B cell (primary cell): ENCODE data around the gene TXLNA. TPM values are rescaled to one million over a fixed set of nuclear protein-coding genes. Genes with fewer than 3 reads are reported as not detected.

Experiments used
- ATAC-seq: fragments of 200-7000 bp; cut with Tn5 transposase; one replicate; pipeline ENCODE4 v1.10.0; 2021; ENCODE audit warnings: low read depth, mild to moderate bottlenecking, moderate number of reproducible peaks, moderate library complexity
- CTCF ChIA-PET: fragments of 350-600 bp; sonication (Branson Sonifier 250); formaldehyde crosslinking; loops from one replicate; lab custom pipeline; 2021; ENCODE audit warnings: antibody characterized with exemption, inconsistent platforms; lab: Charles Lee
- POLR2A ChIA-PET: fragments of 350-600 bp; sonication (Branson Sonifier 250); formaldehyde crosslinking; loops from one replicate; lab custom pipeline; 2021; ENCODE audit warnings: antibody characterized with exemption; lab: Charles Lee
- DNase-seq: peaks from one replicate; pipeline ENCODE4 v3.0.0; 2013
- H2AFZ ChIP-seq: 2 replicates; pipeline ENCODE4 v1.6.1; 2012; ENCODE audit warnings: mild to moderate bottlenecking, low read depth, low read length; ENCODE audit not compliant: insufficient read depth, poor library complexity, severe bottlenecking
- H3K27ac ChIP-seq, 2 donors: 1 replicate in 1 of 2; 2 replicates in 1 of 2; pipeline ENCODE4 v1.5.1; 2012 to 2013; ENCODE audit warnings: low read length in 2 of 2, mild to moderate bottlenecking in 2 of 2, moderate library complexity in 1 of 2
- H3K27me3 ChIP-seq, 4 experiments: fragments of 200-600 bp in 1 of 4; sonication (generic) in 1 of 4; replicated peaks in 1 of 4; 1 replicate in 2 of 4; 2 replicates in 2 of 4; pipeline versions ENCODE4 v1.6.1 to v1.7.0; 2013 to 2016; ENCODE audit warnings: low read length in 3 of 4, mild to moderate bottlenecking in 2 of 4, mixed read lengths in 1 of 4, moderate library complexity in 1 of 4; ENCODE audit not compliant: insufficient read depth in 4 of 4, control insufficient read depth in 3 of 4; ENCODE audit errors: control extremely low read depth in 1 of 4
- H3K36me3 ChIP-seq, 2 experiments: replicated peaks in 1 of 2; 1 replicate in 1 of 2; 2 replicates in 1 of 2; pipeline versions ENCODE4 v1.6.1 to v1.7.1; 2013; ENCODE audit warnings: low read length in 1 of 2; ENCODE audit not compliant: insufficient read depth in 2 of 2, control insufficient read depth in 1 of 2; ENCODE audit errors: control extremely low read depth in 1 of 2, extremely low read depth in 1 of 2
- H3K4me1 ChIP-seq, 2 donors: fragments of 200-600 bp in 1 of 2; sonication (generic) in 1 of 2; 1 replicate in 1 of 2; 2 replicates in 1 of 2; pipeline versions ENCODE4 v1.5.1 to v1.6.1; 2013 to 2017; ENCODE audit warnings: low read length in 2 of 2; ENCODE audit not compliant: control insufficient read depth in 2 of 2, insufficient read depth in 2 of 2
- H3K4me2 ChIP-seq: replicated peaks from 2 replicates; pipeline ENCODE3; 2012; ENCODE audit warnings: mild to moderate bottlenecking, low read depth, low read length; ENCODE audit not compliant: poor library complexity, severe bottlenecking
- H3K4me3 ChIP-seq, 5 experiments: fragments of 200-600 bp in 1 of 5; sonication (generic) in 1 of 5; 1 replicate in 3 of 5; 2 replicates in 2 of 5; pipeline versions ENCODE4 v1.5.1 to v1.7.0; 2011 to 2016; ENCODE audit warnings: low read length in 4 of 5, mild to moderate bottlenecking in 4 of 5, low read depth in 2 of 5, control low read depth in 1 of 5, moderate library complexity in 1 of 5; ENCODE audit not compliant: insufficient read depth in 1 of 5; ENCODE audit errors: control extremely low read depth in 1 of 5, extremely low read depth in 1 of 5
- H3K79me2 ChIP-seq: fragments of 200-600 bp; sonication (generic); one replicate; pipeline ENCODE4 v1.6.0; 2016; ENCODE audit warnings: low read length; ENCODE audit not compliant: control insufficient read depth, insufficient read depth
- H3K9ac ChIP-seq: fragments of 200-600 bp; sonication (generic); 2 replicates; pipeline ENCODE4 v1.6.1; 2017; ENCODE audit warnings: mild to moderate bottlenecking, low read length, moderate library complexity
- H3K9me3 ChIP-seq, 3 donors: one replicate each; pipeline versions ENCODE4 v1.6.1 to v1.7.1; 2013; ENCODE audit warnings: low read length in 2 of 3; ENCODE audit not compliant: control insufficient read depth in 2 of 3, insufficient read depth in 1 of 3; ENCODE audit errors: control extremely low read depth in 1 of 3
- H4K20me1 ChIP-seq: 2 replicates; pipeline ENCODE4 v1.6.0; 2012; ENCODE audit warnings: mild to moderate bottlenecking, low read length; ENCODE audit not compliant: insufficient read depth, control insufficient read depth, poor library complexity, severe bottlenecking
- H3K27ac Mint-ChIP-seq: one replicate; pipeline ENCODE4 v1.8.0; 2021; ENCODE audit warnings: mixed read lengths
- H3K27me3 Mint-ChIP-seq: one replicate; pipeline ENCODE4 v1.8.0; 2021; ENCODE audit warnings: mixed read lengths
- H3K4me1 Mint-ChIP-seq: one replicate; pipeline ENCODE4 v1.8.0; 2021; ENCODE audit warnings: mixed read lengths
- H3K4me3 Mint-ChIP-seq: one replicate; pipeline ENCODE4 v1.8.0; 2021; ENCODE audit warnings: mixed read lengths
- H3K9me3 Mint-ChIP-seq: one replicate; pipeline ENCODE4 v1.8.0; 2022; ENCODE audit warnings: mixed read lengths; ENCODE audit not compliant: insufficient read depth
- CTCF ChIP-seq: fragments of 200-600 bp; IDR thresholded peaks from one replicate; pipeline ENCODE4 v1.8.0; 2022; ENCODE audit warnings: antibody characterized with exemption, mild to moderate bottlenecking
- EZH2 ChIP-seq: IDR thresholded peaks from 2 replicates; pipeline ENCODE4 v1.6.1; 2012; ENCODE audit warnings: borderline replicate concordance, low read depth, mild to moderate bottlenecking, moderate library complexity, low read length; ENCODE audit not compliant: insufficient read depth, poor library complexity, severe bottlenecking
- WGBS: methylation state at CpG from one replicate; pipeline ENCODE4 v1.1.5; 2013; ENCODE audit warnings: missing lambda C conversion rate; ENCODE audit not compliant: insufficient coverage; 5-methylcytosine and 5-hydroxymethylcytosine counted together
- intact Hi-C: fragments of 100-400 bp; cut with micrococcal nuclease; formaldehyde crosslinking; loops from one replicate; pipeline ENCODE4 v1.10.0; 2022
- polyA plus RNA-seq: library from polyadenylated mRNA; depleted of rRNA; stranded (reverse); fragments of >200 nt; gene quantifications from 2 replicates; pipeline ENCODE4 v1.2.3, GENCODE V29; 2012
- total RNA-seq, 2 donors: library from RNA; stranded (reverse); fragments of 120-200 nt in 1 of 2; gene quantifications; 1 replicate in 1 of 2; 2 replicates in 1 of 2; pipeline versions ENCODE4 v1.2.3 to v1.2.4, GENCODE V29; 2013 to 2022

The TXLNA gene
- total and polyA plus RNA-seq, 2 donors (not counting 1 experiment from before 2014, with no cell fraction given): 23.0 to 38.3 TPM

GRCh38 chr1:32215629-32216480, 36.4 kb downstream of the TXLNA start:
- no peaks in the 10 kb centered on the region for H3K27me3 ChIP-seq
- Mint-ChIP-seq H3K27ac (no peak overlapping the region), H3K4me1 (peaks cover 13% of the 10 kb centered on the region), H3K9me3 (no peaks in the 10 kb centered on the region), H3K27me3 (no peaks in the 10 kb centered on the region), H3K4me3 (no peak overlapping the region)
- intact Hi-C loops: loop anchor here (1.0 to 2.0 kb wide), 2 partner anchors 119 to 198 kb away; no protein-coding TSS in a partner anchor
- no peak overlapping the region for H3K4me3 ChIP-seq
- peaks cover 6 to 12% of the 10 kb centered on the region in 2 donors for H3K4me1 ChIP-seq
- 88% methylated on average over 8 of the region's 10 CpGs for WGBS
- H3K9me3 ChIP-seq: no peaks in the 10 kb centered on the region
- no peaks in the 10 kb centered on the region for H4K20me1 ChIP-seq
- ChIA-PET POLR2A (interaction anchor here (0.6 to 1.2 kb wide), 4 partner anchors 10 to 144 kb away, joined by 3 to 6 read pairs (median 5); partner anchors contain the start of genes IQCC and LCK), CTCF (interaction anchor here (0.6 to 3.6 kb wide), 61 partner anchors 10 to 303 kb away, joined by 3 to 49 read pairs (median 5); partner anchors contain the start of genes BSDC1, CCDC28B, FAM167B and HDAC1)
- ATAC-seq: peak; percentile 81
- no peak overlapping the region for H3K4me2 ChIP-seq
- no peak overlapping the region for H2AFZ ChIP-seq
- H3K9ac ChIP-seq: no peak overlapping the region
- no peak overlapping the region for H3K27ac ChIP-seq
- TF ChIP-seq EZH2 (no peak), CTCF (peak; percentile 78)
- DNase-seq: peak; percentile 70
- peaks cover 23% of the 10 kb centered on the region for H3K79me2 ChIP-seq
- peaks cover 3 to 30% of the 10 kb centered on the region in 2 experiments for H3K36me3 ChIP-seq
